PC-9 (cell line): ENCODE measurements around the gene ZP1.

Experiments
- EZH2 ChIP-seq: fragments of 200-600 bp; sonication (generic); IDR thresholded peaks from 2 replicates; pipeline ENCODE4 v1.8.0; 2017; ENCODE audit warnings: antibody characterized with exemption, low read depth
- TF ChIP-seq, protein P1 (sequence below): fragments of 200-600 bp; sonication (generic); conservative IDR thresholded peaks from 2 replicates; pipeline ENCODE4 v1.6.1; 2017; ENCODE audit warnings: mixed run types, antibody characterized with exemption, mild to moderate bottlenecking, moderate library complexity

DNA sequence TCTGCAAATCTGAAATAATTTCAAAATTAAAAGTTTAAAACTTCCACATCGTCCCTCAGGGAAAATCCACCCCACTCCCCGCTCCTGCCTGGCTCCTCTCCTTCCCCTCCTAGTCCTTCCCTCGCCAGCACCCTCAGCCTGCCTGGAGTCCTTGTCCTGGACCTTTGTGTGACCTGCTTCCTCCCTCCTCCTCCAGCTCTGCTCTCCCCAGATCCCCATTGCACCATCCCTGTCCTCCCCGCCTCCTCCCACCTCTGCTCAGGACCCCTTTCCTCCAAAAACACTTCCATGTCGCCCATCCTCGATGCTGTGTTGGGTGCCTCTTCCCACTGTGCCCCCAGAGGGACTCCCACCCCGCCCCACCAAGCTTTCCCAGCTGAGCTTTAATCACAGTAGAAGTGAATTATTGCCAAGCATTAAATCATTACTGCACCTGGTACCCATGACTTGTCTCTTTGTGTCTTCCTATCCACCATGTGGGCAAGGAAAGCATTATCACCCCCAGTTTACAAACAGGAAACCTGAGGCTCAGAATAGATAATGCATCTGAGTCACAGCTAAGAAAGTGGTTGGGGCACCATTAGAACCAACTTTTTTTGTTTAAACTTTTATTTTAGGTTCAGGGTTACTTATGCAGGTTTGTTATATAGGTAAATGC, 2.4 kb upstream of the ZP1 start:
- TF ChIP-seq, protein P1, sequence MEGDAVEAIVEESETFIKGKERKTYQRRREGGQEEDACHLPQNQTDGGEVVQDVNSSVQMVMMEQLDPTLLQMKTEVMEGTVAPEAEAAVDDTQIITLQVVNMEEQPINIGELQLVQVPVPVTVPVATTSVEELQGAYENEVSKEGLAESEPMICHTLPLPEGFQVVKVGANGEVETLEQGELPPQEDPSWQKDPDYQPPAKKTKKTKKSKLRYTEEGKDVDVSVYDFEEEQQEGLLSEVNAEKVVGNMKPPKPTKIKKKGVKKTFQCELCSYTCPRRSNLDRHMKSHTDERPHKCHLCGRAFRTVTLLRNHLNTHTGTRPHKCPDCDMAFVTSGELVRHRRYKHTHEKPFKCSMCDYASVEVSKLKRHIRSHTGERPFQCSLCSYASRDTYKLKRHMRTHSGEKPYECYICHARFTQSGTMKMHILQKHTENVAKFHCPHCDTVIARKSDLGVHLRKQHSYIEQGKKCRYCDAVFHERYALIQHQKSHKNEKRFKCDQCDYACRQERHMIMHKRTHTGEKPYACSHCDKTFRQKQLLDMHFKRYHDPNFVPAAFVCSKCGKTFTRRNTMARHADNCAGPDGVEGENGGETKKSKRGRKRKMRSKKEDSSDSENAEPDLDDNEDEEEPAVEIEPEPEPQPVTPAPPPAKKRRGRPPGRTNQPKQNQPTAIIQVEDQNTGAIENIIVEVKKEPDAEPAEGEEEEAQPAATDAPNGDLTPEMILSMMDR: no peak
- TF ChIP-seq EZH2: no peak
